H9 (cell line): ENCODE data around the gene SYNGR1. TPM values are rescaled to one million over a fixed set of nuclear protein-coding genes. Genes with fewer than 3 reads are reported as not detected.

Source experiments
- DNase-seq: peaks from one replicate; pipeline ENCODE4 v3.0.0-alpha.2; 2017
- H2AFZ ChIP-seq: one replicate; pipeline ENCODE4 v1.6.1; 2013; ENCODE audit warnings: mild to moderate bottlenecking, low read length, control low read depth, moderate library complexity
- H2AK5ac ChIP-seq: 2 replicates; pipeline ENCODE4 v1.6.1; 2013; ENCODE audit warnings: low read length, control low read depth, mixed read lengths; ENCODE audit not compliant: insufficient read length
- H2BK120ac ChIP-seq: one replicate; pipeline ENCODE4 v1.6.1; 2013; ENCODE audit warnings: low read depth, mild to moderate bottlenecking, low read length, control low read depth, inconsistent platforms; ENCODE audit not compliant: poor library complexity, severe bottlenecking
- H2BK12ac ChIP-seq: 2 replicates; pipeline ENCODE4 v1.6.1; 2013; ENCODE audit warnings: low read length, control low read depth, mixed read lengths, low read depth; ENCODE audit not compliant: insufficient read length
- H2BK15ac ChIP-seq: 2 replicates; pipeline ENCODE4 v1.6.1; 2013; ENCODE audit warnings: low read depth, low read length, control low read depth
- H2BK20ac ChIP-seq: one replicate; pipeline ENCODE4 v1.6.1; 2013; ENCODE audit warnings: low read depth, mild to moderate bottlenecking, low read length, control low read depth, inconsistent platforms; ENCODE audit not compliant: poor library complexity, severe bottlenecking
- H2BK5ac ChIP-seq: 2 replicates; pipeline ENCODE4 v1.6.1; 2013; ENCODE audit warnings: low read length, control low read depth, mixed read lengths; ENCODE audit not compliant: insufficient read length
- H3K14ac ChIP-seq: 2 replicates; pipeline ENCODE4 v1.6.1; 2013; ENCODE audit warnings: low read length, control low read depth; ENCODE audit not compliant: insufficient read depth
- H3K18ac ChIP-seq: 2 replicates; pipeline ENCODE4 v1.6.1; 2013; ENCODE audit warnings: low read depth, mild to moderate bottlenecking, mixed read lengths, low read length, control low read depth; ENCODE audit not compliant: insufficient read length
- H3K23ac ChIP-seq: 2 replicates; pipeline ENCODE4 v1.6.1; 2013; ENCODE audit warnings: low read length, control low read depth, mixed read lengths, low read depth; ENCODE audit not compliant: insufficient read length
- H3K23me2 ChIP-seq: 2 replicates; pipeline ENCODE4 v1.6.1; 2013; ENCODE audit warnings: low read depth, mild to moderate bottlenecking, mixed read lengths, low read length, control low read depth; ENCODE audit not compliant: insufficient read length, poor library complexity, severe bottlenecking
- H3K27ac ChIP-seq: 2 replicates; pipeline ENCODE4 v1.5.1; 2013; ENCODE audit warnings: low read length, control low read depth, mixed read lengths, low read depth; ENCODE audit not compliant: insufficient read length
- H3K27me3 ChIP-seq: 2 replicates; pipeline ENCODE4 v1.6.1; 2013; ENCODE audit warnings: low read length, control low read depth, inconsistent platforms; ENCODE audit not compliant: insufficient read depth
- H3K4ac ChIP-seq: 2 replicates; pipeline ENCODE4 v1.6.1; 2013; ENCODE audit warnings: low read depth, mild to moderate bottlenecking, control low read depth, inconsistent platforms, low read length, moderate library complexity
- H3K4me1 ChIP-seq: 2 replicates; pipeline ENCODE4 v1.6.1; 2013; ENCODE audit warnings: low read length, control low read depth, inconsistent platforms; ENCODE audit not compliant: insufficient read depth
- H3K4me2 ChIP-seq: 2 replicates; pipeline ENCODE4 v1.6.1; 2013; ENCODE audit warnings: low read length, control low read depth, mixed read lengths; ENCODE audit not compliant: insufficient read length, insufficient read depth
- H3K56ac ChIP-seq: 2 replicates; pipeline ENCODE4 v1.6.1; 2013; ENCODE audit warnings: low read depth, mild to moderate bottlenecking, mixed read lengths, low read length, control low read depth; ENCODE audit not compliant: insufficient read length
- H3K79me1 ChIP-seq: 2 replicates; pipeline ENCODE4 v1.6.1; 2013; ENCODE audit warnings: low read depth, mild to moderate bottlenecking, moderate library complexity, low read length, control low read depth, inconsistent platforms; ENCODE audit not compliant: insufficient read depth, poor library complexity, severe bottlenecking
- H3K79me2 ChIP-seq: 2 replicates; pipeline ENCODE4 v1.6.1; 2013; ENCODE audit warnings: low read length, control low read depth, inconsistent platforms; ENCODE audit not compliant: insufficient read depth
- H3K9ac ChIP-seq: 2 replicates; pipeline ENCODE4 v1.6.1; 2013; ENCODE audit warnings: low read length, control low read depth, mixed read lengths; ENCODE audit not compliant: insufficient read length; ENCODE audit errors: extremely low read depth
- H3K9me3 ChIP-seq: one replicate; pipeline ENCODE4 v1.6.1; 2013; ENCODE audit warnings: low read depth, low read length, inconsistent platforms; ENCODE audit not compliant: control insufficient read depth
- H3T11ph ChIP-seq: one replicate; pipeline ENCODE4 v1.6.1; 2013; ENCODE audit warnings: mild to moderate bottlenecking, low read length, control low read depth, inconsistent platforms
- H4K20me1 ChIP-seq: one replicate; pipeline ENCODE4 v1.6.1; 2013; ENCODE audit not compliant: control insufficient read depth, insufficient read length, insufficient read depth
- H4K5ac ChIP-seq: 2 replicates; pipeline ENCODE4 v1.6.1; 2013; ENCODE audit warnings: low read depth, mild to moderate bottlenecking, mixed read lengths, low read length, control low read depth; ENCODE audit not compliant: insufficient read length
- H4K8ac ChIP-seq: replicated peaks from 2 replicates; pipeline ENCODE4 v1.6.1; 2013; ENCODE audit warnings: low read length, control low read depth, mixed read lengths, low read depth; ENCODE audit not compliant: insufficient read length
- H4K91ac ChIP-seq: 2 replicates; pipeline ENCODE4 v1.6.1; 2013; ENCODE audit warnings: low read depth, mild to moderate bottlenecking, moderate library complexity, mixed read lengths, low read length, control low read depth; ENCODE audit not compliant: insufficient read length
- H3K27ac Mint-ChIP-seq, 3 experiments: 2 replicates in 2 of 3; 3 replicates in 1 of 3; pipeline ENCODE4 v1.8.0; 2020 to 2021; ENCODE audit warnings: mixed read lengths in 3 of 3, mild to moderate bottlenecking in 1 of 3, moderate library complexity in 1 of 3
- H3K27me3 Mint-ChIP-seq: 2 replicates; pipeline ENCODE4 v1.8.0; 2021; ENCODE audit warnings: low read depth, mild to moderate bottlenecking, moderate library complexity, mixed read lengths
- H3K36me3 Mint-ChIP-seq, 3 experiments: 2 replicates in 2 of 3; 3 replicates in 1 of 3; pipeline ENCODE4 v1.8.0; 2020 to 2021; ENCODE audit warnings: low read depth in 3 of 3, mixed read lengths in 3 of 3; ENCODE audit not compliant: insufficient read depth in 1 of 3
- H3K4me1 Mint-ChIP-seq, 2 experiments: 2 replicates each; pipeline ENCODE4 v1.8.0; 2020; ENCODE audit warnings: mixed read lengths in 2 of 2
- H3K4me3 Mint-ChIP-seq, 2 experiments: 2 replicates in 1 of 2; 3 replicates in 1 of 2; pipeline ENCODE4 v1.8.0; 2020 to 2021; ENCODE audit warnings: mild to moderate bottlenecking in 2 of 2, mixed read lengths in 2 of 2, moderate library complexity in 1 of 2
- H3K9me3 Mint-ChIP-seq, 2 experiments: 2 replicates in 1 of 2; 3 replicates in 1 of 2; pipeline ENCODE4 v1.8.0; 2020; ENCODE audit warnings: mild to moderate bottlenecking in 2 of 2, mixed read lengths in 2 of 2, moderate library complexity in 1 of 2
- WGBS: extraction: QIAGEN DNeasy Blood & Tissue Kit; methylation state at CpG from one replicate; pipeline ENCODE4 v1.1.7; 2013; ENCODE audit warnings: missing lambda C conversion rate, low lambda C conversion rate, mixed read lengths; ENCODE audit not compliant: insufficient read length; ENCODE audit errors: extremely low coverage; 5-methylcytosine and 5-hydroxymethylcytosine counted together
- total RNA-seq: library from RNA; stranded (reverse); gene quantifications from 2 replicates; pipeline ENCODE4 v1.2.1, GENCODE V29; 2021
- TF ChIP-seq, protein P1 (sequence below): fragments of 200-600 bp; sonication (generic); conservative IDR thresholded peaks from 3 replicates; pipeline ENCODE4 v1.8.0; 2021; ENCODE audit warnings: antibody characterized with exemption, mild to moderate bottlenecking

SYNGR1 gene
- total RNA-seq, 1 experiment from 2014 or later: 13.2 TPM

DNA sequence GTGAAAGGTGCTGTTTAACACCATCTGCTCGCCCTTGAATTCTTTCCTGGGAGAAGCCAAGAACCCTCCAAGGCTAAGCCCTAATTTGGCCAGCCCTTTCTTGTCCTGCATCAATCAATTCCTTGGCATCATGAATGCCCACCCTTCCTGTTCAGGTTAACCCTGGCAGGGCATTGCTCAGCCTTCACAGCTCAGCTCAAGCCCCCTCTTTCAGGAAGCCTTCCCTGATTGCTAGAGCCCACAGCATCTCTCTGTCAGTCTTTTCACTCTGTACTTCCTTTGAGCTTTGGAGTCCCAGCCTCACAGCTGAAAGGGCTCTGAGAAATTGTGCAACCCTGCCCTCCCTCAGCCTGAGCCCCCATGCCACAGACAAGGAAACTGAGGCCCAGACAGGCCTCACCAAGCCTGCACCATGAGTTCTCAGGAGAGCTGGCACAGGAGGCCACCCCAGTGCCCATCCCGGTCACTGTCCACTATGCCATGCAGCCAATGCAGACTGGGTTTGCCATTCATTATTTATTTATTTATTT, 47.3 kb upstream of the SYNGR1 start:
- H3K9me3 ChIP-seq: peaks cover 4% of the 10 kb centered on the region
- H2BK5ac ChIP-seq: no peak overlapping the region
- H3K27me3 ChIP-seq: 0 out of 2 replicates have a peak, but pooled peaks cover 2% of the 10 kb centered on the region
- H2AFZ ChIP-seq: no peak overlapping the region
- Mint-ChIP-seq H3K4me3 (peak overlapping the region in 1 of 2 experiments; percentile 48; a peak in 1 of 5 replicates), H3K4me1 (peaks cover 23 to 25% of the 10 kb centered on the region in 2 experiments), H3K9me3 (peaks cover 2 to 6% of the 10 kb centered on the region in 2 experiments; a peak in 3 of 5 replicates), H3K36me3 (peaks cover 5 to 14% (median 11%) of the 10 kb centered on the region in 3 experiments; a peak in 6 of 7 replicates), H3K27ac (no peak overlapping the region), H3K27me3 (peaks cover 5% of the 10 kb centered on the region)
- H4K5ac ChIP-seq: no peak overlapping the region
- H4K20me1 ChIP-seq: no peaks in the 10 kb centered on the region
- no peaks in the 10 kb centered on the region for H3K79me1 ChIP-seq
- no peak overlapping the region for H3T11ph ChIP-seq
- no peak overlapping the region for H4K91ac ChIP-seq
- no peak overlapping the region for H3K9ac ChIP-seq
- H2BK20ac ChIP-seq: no peak overlapping the region
- TF ChIP-seq, protein P1, sequence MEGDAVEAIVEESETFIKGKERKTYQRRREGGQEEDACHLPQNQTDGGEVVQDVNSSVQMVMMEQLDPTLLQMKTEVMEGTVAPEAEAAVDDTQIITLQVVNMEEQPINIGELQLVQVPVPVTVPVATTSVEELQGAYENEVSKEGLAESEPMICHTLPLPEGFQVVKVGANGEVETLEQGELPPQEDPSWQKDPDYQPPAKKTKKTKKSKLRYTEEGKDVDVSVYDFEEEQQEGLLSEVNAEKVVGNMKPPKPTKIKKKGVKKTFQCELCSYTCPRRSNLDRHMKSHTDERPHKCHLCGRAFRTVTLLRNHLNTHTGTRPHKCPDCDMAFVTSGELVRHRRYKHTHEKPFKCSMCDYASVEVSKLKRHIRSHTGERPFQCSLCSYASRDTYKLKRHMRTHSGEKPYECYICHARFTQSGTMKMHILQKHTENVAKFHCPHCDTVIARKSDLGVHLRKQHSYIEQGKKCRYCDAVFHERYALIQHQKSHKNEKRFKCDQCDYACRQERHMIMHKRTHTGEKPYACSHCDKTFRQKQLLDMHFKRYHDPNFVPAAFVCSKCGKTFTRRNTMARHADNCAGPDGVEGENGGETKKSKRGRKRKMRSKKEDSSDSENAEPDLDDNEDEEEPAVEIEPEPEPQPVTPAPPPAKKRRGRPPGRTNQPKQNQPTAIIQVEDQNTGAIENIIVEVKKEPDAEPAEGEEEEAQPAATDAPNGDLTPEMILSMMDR: no peak
- H3K4ac ChIP-seq: no peak overlapping the region
- DNase-seq: no peak
- no peaks in the 10 kb centered on the region for H3K4me1 ChIP-seq
- no peak overlapping the region for H2BK15ac ChIP-seq
- no peak overlapping the region for H3K56ac ChIP-seq
- no peaks in the 10 kb centered on the region for H3K79me2 ChIP-seq
- no peak overlapping the region for H3K18ac ChIP-seq
- no peak overlapping the region for H2BK12ac ChIP-seq
- no peaks in the 10 kb centered on the region for H3K23me2 ChIP-seq
- H3K23ac ChIP-seq: no peak overlapping the region
- H3K4me2 ChIP-seq: no peak overlapping the region
- no peak overlapping the region for H3K14ac ChIP-seq
- no peak overlapping the region for H4K8ac ChIP-seq
- no peak overlapping the region for H3K27ac ChIP-seq
- no peak overlapping the region for H2AK5ac ChIP-seq
- no peak overlapping the region for H2BK120ac ChIP-seq
- no CpG with 5 or more reads among the region's 2 CpGs for WGBS
